IPS-20b (cell line): ENCODE data around the gene CENPX.

Experiments
- H3K27ac ChIP-seq: one replicate; pipeline ENCODE4 v1.5.1; 2013; ENCODE audit warnings: low read length
- H3K27me3 ChIP-seq: 2 replicates; pipeline ENCODE4 v1.6.1; 2013; ENCODE audit warnings: mild to moderate bottlenecking, low read length, inconsistent platforms; ENCODE audit not compliant: insufficient read depth
- H3K36me3 ChIP-seq: 2 replicates; pipeline ENCODE4 v1.6.1; 2013; ENCODE audit warnings: low read depth, mild to moderate bottlenecking, inconsistent platforms, low read length, moderate library complexity; ENCODE audit not compliant: insufficient read depth
- H3K4me1 ChIP-seq: 2 replicates; pipeline ENCODE4 v1.6.1; 2013; ENCODE audit warnings: mild to moderate bottlenecking, control low read depth, inconsistent platforms, low read length, moderate library complexity; ENCODE audit not compliant: insufficient read depth
- H3K4me3 ChIP-seq: 2 replicates; pipeline ENCODE4 v1.5.1; 2013; ENCODE audit warnings: mild to moderate bottlenecking, low read length, inconsistent platforms
- H3K9ac ChIP-seq: 2 replicates; pipeline ENCODE4 v1.6.1; 2013; ENCODE audit warnings: low read depth, mild to moderate bottlenecking, inconsistent platforms, low read length, moderate library complexity
- H3K9me3 ChIP-seq: 2 replicates; pipeline ENCODE4 v1.6.1; 2013; ENCODE audit warnings: mild to moderate bottlenecking, low read depth, low read length, inconsistent platforms; ENCODE audit not compliant: insufficient read depth

CENPX gene

DNA sequence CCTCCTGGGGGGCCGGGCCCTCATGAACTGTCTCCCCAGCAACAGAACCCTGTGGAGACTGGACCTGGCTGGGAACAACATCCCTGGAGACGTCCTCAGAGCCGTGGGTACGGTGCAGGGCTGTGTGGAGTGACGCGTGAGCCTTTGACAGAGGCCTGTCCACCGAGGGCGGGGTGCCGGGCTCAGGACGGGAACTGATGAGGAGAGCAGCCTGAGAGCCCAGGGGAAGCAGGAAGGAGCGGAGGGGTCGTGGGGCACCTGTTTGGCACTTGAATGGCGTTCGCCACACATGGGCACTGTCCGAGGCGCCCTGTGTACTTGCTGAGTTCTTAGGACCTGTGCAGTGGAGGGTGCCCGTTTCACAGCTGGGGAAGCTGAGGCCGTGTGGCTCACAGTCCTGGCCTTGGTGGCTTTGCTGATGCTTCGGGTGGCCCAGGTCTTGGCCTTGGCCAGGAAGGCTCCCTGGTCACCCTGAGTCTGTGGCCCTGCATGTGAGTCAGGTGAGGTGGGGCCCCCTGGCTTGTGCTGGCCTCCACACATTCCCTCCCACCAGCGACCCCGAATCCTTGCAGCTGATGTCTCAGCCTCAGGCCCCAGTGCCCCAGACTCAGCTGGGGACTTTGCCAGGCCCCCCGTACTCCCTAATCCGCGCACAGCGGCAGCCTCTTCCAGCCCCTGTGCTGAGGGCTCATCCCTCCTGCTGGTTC is 2.9 kb upstream of the CENPX start:
- Histone ChIP-seq H3K9ac (no peak overlapping the region), H3K36me3 (no peaks in the 10 kb centered on the region), H3K27me3 (no peaks in the 10 kb centered on the region), H3K9me3 (no peaks in the 10 kb centered on the region), H3K4me1 (peaks cover 3% of the 10 kb centered on the region; the same call in 1 of the 2 replicates), H3K4me3 (no peak overlapping the region), H3K27ac (no peak overlapping the region)

DNA sequence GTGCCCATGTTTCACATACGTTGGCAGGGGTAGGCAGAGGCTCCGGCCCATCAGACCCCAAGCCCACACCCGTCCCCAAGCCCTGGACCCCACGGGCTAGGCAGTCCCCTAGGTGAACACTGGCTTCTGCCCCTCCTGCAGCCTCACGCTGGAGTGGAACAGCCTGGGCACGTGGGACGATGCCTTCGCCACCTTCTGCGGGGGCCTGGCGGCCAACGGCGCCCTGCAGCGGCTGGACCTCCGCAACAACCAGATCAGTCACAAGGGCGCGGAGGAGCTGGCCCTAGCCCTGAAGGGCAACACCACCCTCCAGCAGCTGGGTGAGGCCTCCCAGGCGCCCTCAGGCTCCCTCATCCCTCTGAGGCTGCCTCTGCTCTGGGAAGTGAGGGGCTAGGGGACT is 2.2 kb upstream of the CENPX start:
- no peaks in the 10 kb centered on the region for H3K9me3 ChIP-seq
- H3K36me3 ChIP-seq, result no peaks in the 10 kb centered on the region
- H3K4me1 ChIP-seq, result peaks cover 3% of the 10 kb centered on the region; the same call in 1 of the 2 replicates
- H3K27ac ChIP-seq, result no peak overlapping the region
- no peaks in the 10 kb centered on the region for H3K27me3 ChIP-seq
- H3K9ac ChIP-seq, result no peak overlapping the region
- H3K4me3 ChIP-seq, result no peak overlapping the region

DNA sequence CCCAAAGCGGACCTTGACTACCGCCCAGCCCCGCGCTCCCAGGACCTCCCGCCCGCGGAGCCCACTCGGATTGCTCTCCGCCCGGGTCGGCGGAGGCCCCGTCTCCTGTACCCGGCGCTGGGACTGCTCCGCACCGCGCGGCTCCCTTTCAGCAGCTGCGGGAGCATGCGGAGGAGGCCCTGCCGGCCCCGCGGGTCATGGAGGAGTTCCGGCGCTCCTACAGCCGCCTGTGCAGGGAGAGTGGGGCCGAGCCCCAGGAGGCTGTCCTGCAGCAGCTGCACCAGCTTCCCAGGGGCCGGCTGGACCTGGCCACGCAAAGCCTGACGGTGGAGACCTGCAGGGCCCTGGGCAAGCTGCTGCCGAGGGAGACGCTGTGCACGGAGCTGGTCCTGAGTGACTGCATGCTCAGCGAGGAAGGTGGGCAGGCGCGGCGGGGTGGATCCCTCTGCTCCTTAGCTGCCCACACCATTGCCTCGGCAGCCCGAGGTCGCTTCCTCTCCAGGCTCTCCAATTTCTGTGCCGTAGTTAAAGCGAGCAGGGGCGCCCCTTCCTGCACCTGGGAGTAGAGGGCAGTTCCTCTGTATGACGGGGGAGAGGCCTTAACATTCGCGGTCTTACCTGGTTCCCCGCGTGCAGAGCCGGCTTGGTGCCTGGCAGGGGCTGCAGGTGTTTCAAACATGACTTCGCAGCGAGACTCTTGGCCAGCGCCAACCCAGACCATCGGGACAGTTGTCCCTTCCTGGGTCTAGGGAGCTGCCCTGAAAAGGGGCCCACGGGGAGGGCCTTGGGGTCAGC is 966 bp upstream of the CENPX start:
- Histone ChIP-seq H3K36me3 (peaks cover 2% of the 10 kb centered on the region; the same call in 1 of the 2 replicates), H3K9me3 (no peaks in the 10 kb centered on the region), H3K4me1 (peaks cover 3% of the 10 kb centered on the region; the same call in 1 of the 2 replicates), H3K27me3 (no peaks in the 10 kb centered on the region), H3K9ac (peak overlapping the region; percentile 74; the same call in 1 of the 2 replicates), H3K27ac (peak overlapping the region; percentile 28), H3K4me3 (peak overlapping the region; percentile 84)

DNA sequence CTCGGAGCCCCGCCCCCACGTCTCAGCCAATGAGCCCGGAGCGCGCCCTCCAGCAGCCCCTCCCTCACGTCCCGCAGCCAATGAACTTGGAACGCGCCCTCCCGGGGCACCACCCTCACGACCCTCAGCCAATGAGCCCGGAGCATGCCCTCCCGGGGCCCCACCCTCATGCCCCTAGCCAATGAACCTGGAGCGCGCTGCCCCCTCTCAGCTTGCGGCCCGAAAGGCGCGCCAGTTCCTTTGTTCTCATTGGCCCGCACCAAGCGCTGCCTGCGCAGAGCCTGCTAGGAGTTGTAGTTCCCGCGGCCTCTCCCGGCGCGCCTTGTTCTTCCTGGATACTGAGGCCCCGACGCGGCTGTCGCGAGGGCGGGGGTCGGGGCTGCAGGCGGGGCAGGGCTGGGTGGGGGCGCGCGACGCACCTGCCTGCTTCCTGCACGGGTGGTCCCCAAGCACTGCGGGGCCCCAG is 336 bp upstream of the CENPX start, which contains the start of gene LRRC45:
Gene LRRC45 (plus strand): TSS at position 325 of the 466 bp plus-strand sequence. CDS start 339 bp downstream, outside the sequence.
- Histone ChIP-seq H3K9ac (peak within 1 kb of the TSS; percentile 90), H3K9me3 (no peaks in the 10 kb centered on the region), H3K4me3 (peak within 1 kb of the TSS; percentile 90), H3K27ac (peak within 1 kb of the TSS; percentile 28), H3K4me1 (peaks cover 3% of the 10 kb centered on the region; the same call in 1 of the 2 replicates), H3K27me3 (no peaks in the 10 kb centered on the region), H3K36me3 (peaks cover 5% of the 10 kb centered on the region; the same call in 1 of the 2 replicates)

DNA sequence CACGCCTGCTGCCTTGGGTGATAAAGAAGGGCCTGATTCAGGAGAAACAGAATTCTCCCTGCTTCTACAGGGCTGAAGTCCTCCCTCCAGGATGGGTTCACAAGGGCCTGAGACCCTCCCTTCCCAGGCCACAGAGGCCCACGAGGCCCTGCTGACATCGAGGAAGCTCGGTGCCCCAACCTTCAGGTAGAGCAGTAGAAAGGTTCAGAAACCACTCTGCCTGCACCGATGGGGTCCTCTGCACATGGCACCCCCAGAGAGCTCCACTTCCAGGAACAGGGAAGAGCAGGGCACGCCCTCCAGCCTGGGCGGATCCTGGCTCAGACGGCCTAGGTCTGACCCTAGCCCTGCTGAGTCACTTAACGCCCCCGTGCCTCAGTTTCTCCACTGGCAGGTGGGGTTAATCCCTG is 773 bp downstream of the CENPX start:
- H3K9me3 ChIP-seq, result no peaks in the 10 kb centered on the region
- H3K4me1 ChIP-seq, result peaks cover 3% of the 10 kb centered on the region
- H3K9ac ChIP-seq, result peak overlapping the region; percentile 90
- H3K4me3 ChIP-seq, result peak overlapping the region; percentile 90
- peaks cover 5% of the 10 kb centered on the region; the same call in 1 of the 2 replicates for H3K36me3 ChIP-seq
- H3K27ac ChIP-seq, result no peak overlapping the region
- no peaks in the 10 kb centered on the region for H3K27me3 ChIP-seq

DNA sequence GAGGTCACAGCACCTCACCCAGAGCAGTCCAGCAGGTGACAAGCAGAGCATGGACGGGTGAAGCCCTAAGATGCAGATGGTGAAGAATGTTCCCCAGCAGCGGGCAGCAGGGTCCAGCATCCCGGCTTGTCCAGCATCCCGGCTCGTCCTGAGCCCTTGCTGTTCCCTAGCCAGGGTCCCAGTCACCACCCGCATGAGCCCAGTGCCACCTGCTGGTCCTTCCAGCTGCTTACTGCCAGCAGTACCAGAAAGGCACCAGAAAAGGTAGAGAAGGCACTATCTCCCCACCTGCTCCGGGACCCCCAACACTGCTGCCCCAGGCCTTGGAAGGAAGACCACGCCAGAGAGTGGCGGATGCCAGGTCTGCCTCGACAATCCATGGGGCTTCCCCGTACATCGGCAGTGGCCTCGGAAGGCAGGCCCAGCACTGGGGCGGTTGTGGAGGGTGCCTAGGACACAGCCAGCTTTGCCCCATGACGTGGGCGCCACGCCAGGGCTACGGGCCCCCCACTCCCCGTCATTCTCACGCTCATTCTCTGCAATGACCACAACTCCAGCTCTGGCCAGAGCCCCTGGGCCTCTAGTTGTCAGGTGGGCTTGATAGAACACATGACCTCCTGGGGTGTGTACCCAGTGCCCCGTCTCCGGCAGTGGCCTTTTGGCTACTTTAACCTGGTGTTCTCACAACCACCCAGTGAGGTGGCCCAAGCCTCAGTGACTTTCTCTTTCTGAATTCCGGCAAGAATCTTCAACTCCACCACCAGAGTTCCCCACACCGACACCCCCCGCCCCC is 1.4 kb downstream of the CENPX start:
- Histone ChIP-seq H3K27me3 (no peaks in the 10 kb centered on the region), H3K4me3 (peak overlapping the region; percentile 90), H3K9ac (peak overlapping the region; percentile 90), H3K36me3 (peaks cover 5% of the 10 kb centered on the region; the same call in 1 of the 2 replicates), H3K9me3 (no peaks in the 10 kb centered on the region), H3K27ac (no peak overlapping the region), H3K4me1 (peaks cover 3% of the 10 kb centered on the region)

DNA sequence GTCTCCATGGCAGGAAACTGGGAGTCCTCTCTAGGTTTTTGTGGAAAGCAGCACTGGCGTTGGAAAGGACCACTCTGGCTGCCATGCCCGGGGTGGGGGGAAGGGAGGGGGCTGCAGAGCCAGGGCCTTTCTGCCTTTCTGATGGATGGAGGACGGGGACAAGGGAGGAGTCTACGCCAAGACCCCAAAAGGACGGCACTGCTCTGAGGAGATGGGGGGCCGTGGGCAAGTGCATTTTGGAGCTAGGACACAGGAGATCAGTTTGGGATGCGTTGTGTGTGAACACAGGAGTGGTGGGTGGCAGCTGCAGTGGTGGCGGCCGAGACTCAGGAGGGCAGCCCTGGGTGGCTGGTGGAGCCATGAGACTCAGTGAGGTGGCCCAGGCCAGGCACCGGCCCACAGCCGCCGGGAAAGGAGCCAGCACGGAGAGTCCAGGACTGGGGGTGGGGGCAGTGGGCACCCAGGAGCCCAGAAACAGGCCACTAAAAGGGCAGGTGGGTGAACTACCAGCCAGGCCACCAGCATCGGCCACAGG is 2.0 kb downstream of the CENPX start:
- H3K36me3 ChIP-seq, result peaks cover 5% of the 10 kb centered on the region; the same call in 1 of the 2 replicates
- no peak overlapping the region for H3K4me3 ChIP-seq
- no peaks in the 10 kb centered on the region for H3K9me3 ChIP-seq
- no peak overlapping the region for H3K9ac ChIP-seq
- no peak overlapping the region for H3K27ac ChIP-seq
- H3K27me3 ChIP-seq, result no peaks in the 10 kb centered on the region
- peaks cover 3% of the 10 kb centered on the region for H3K4me1 ChIP-seq

DNA sequence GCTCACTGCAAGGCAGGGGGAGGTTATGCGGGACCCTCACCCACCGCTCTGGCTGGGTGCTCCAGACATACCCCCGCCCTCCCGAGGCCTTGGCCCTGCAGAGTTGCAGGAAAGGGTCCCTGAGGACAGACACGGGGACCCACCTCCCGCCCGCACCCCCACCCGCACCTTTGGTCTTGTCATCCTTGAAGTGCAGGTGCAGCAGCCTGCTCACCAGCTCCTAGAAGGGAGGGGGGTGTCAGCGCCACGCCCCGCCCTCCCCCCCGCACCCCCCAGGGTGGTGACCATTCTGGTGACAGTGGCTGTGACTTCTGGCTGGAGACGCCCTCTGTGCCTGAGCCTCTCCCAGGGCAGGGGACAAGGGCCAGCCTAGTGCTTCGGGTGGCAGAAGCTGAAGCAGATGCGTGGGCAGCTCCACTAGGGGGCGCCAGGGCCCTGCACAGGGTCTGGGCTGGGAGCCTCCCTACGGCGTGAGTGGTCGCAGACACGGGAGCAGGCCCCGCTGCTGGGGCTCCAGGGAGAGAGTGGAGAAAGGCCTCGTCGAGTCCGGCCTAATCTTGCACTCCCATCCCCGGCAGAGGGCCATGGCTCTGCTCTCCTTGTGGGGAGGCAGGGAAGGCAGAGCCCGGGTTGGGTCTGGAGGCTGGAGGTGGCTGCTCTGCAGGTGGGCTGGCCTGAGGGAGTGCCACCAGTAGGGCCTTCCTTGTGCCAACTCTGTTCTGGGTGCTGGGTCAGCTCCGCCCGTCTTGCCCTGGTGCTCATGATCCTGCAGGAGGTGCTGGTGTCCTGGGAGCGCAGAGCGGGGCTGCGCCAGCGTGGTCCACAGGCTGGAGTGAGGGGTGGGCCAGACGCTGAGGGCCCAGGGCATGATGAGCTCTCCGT is 2.7 kb downstream of the CENPX start:
- Histone ChIP-seq H3K4me1 (peaks cover 3% of the 10 kb centered on the region), H3K27me3 (no peaks in the 10 kb centered on the region), H3K9ac (no peak overlapping the region), H3K9me3 (no peaks in the 10 kb centered on the region), H3K27ac (no peak overlapping the region), H3K4me3 (no peak overlapping the region), H3K36me3 (peaks cover 5% of the 10 kb centered on the region; the same call in 1 of the 2 replicates)

DNA sequence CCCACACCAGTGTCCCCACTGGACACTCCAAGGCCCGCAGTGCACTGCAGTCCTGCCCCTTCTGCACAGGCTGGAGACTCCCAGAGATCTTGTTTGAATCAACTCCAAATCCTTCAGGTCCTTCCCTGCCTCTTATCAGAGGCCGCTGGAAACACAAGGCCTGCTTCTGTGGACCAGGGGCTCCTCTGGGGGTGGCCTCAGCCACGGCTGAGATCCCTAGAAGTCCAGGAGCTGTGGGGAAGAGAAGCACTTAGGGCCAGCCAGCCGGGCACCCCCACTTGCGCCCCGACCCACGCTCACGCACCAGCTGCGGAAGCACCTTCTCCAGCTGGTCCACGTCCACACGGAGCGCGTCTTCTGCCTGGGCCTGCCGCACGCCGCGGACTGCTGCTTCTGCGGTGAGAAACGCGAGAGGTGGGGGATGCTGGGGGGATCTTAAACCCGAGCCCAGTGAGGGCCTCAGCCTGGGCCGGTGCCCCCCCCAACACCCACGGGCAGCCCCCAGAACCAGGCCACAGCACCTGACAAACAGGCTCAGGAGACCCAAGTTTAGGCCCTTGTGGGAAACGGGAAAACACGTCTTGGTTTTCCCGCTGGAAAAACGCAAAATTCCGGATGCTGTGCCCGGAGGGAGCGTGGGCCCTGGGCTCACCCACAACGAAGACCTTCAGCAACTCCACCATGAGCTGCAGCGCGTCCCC is 3.5 kb downstream of the CENPX start:
- no peak overlapping the region for H3K4me3 ChIP-seq
- H3K9ac ChIP-seq, result no peak overlapping the region
- H3K27me3 ChIP-seq, result no peaks in the 10 kb centered on the region
- H3K36me3 ChIP-seq, result peaks cover 5% of the 10 kb centered on the region; the same call in 1 of the 2 replicates
- H3K27ac ChIP-seq, result no peak overlapping the region
- no peaks in the 10 kb centered on the region for H3K9me3 ChIP-seq
- peaks cover 3% of the 10 kb centered on the region for H3K4me1 ChIP-seq
